H9 (cell line): ENCODE measurements around the gene NDOR1. TPM values are rescaled to one million over a fixed set of nuclear protein-coding genes. Genes with fewer than 3 reads are reported as not detected.

ENCODE experiments used
- DNase-seq: peaks from one replicate; pipeline ENCODE4 v3.0.0-alpha.2; 2017
- H2AFZ ChIP-seq: one replicate; pipeline ENCODE4 v1.6.1; 2013; ENCODE audit warnings: mild to moderate bottlenecking, low read length, control low read depth, moderate library complexity
- H2AK5ac ChIP-seq: 2 replicates; pipeline ENCODE4 v1.6.1; 2013; ENCODE audit warnings: low read length, control low read depth, mixed read lengths; ENCODE audit not compliant: insufficient read length
- H2BK120ac ChIP-seq: one replicate; pipeline ENCODE4 v1.6.1; 2013; ENCODE audit warnings: low read depth, mild to moderate bottlenecking, low read length, control low read depth, inconsistent platforms; ENCODE audit not compliant: poor library complexity, severe bottlenecking
- H2BK12ac ChIP-seq: 2 replicates; pipeline ENCODE4 v1.6.1; 2013; ENCODE audit warnings: low read length, control low read depth, mixed read lengths, low read depth; ENCODE audit not compliant: insufficient read length
- H2BK15ac ChIP-seq: 2 replicates; pipeline ENCODE4 v1.6.1; 2013; ENCODE audit warnings: low read depth, low read length, control low read depth
- H2BK20ac ChIP-seq: one replicate; pipeline ENCODE4 v1.6.1; 2013; ENCODE audit warnings: low read depth, mild to moderate bottlenecking, low read length, control low read depth, inconsistent platforms; ENCODE audit not compliant: poor library complexity, severe bottlenecking
- H2BK5ac ChIP-seq: 2 replicates; pipeline ENCODE4 v1.6.1; 2013; ENCODE audit warnings: low read length, control low read depth, mixed read lengths; ENCODE audit not compliant: insufficient read length
- H3K14ac ChIP-seq: 2 replicates; pipeline ENCODE4 v1.6.1; 2013; ENCODE audit warnings: low read length, control low read depth; ENCODE audit not compliant: insufficient read depth
- H3K18ac ChIP-seq: 2 replicates; pipeline ENCODE4 v1.6.1; 2013; ENCODE audit warnings: low read depth, mild to moderate bottlenecking, mixed read lengths, low read length, control low read depth; ENCODE audit not compliant: insufficient read length
- H3K23ac ChIP-seq: 2 replicates; pipeline ENCODE4 v1.6.1; 2013; ENCODE audit warnings: low read length, control low read depth, mixed read lengths, low read depth; ENCODE audit not compliant: insufficient read length
- H3K23me2 ChIP-seq: 2 replicates; pipeline ENCODE4 v1.6.1; 2013; ENCODE audit warnings: low read depth, mild to moderate bottlenecking, mixed read lengths, low read length, control low read depth; ENCODE audit not compliant: insufficient read length, poor library complexity, severe bottlenecking
- H3K27ac ChIP-seq: 2 replicates; pipeline ENCODE4 v1.5.1; 2013; ENCODE audit warnings: low read length, control low read depth, mixed read lengths, low read depth; ENCODE audit not compliant: insufficient read length
- H3K27me3 ChIP-seq: 2 replicates; pipeline ENCODE4 v1.6.1; 2013; ENCODE audit warnings: low read length, control low read depth, inconsistent platforms; ENCODE audit not compliant: insufficient read depth
- H3K4ac ChIP-seq: 2 replicates; pipeline ENCODE4 v1.6.1; 2013; ENCODE audit warnings: low read depth, mild to moderate bottlenecking, control low read depth, inconsistent platforms, low read length, moderate library complexity
- H3K4me1 ChIP-seq: 2 replicates; pipeline ENCODE4 v1.6.1; 2013; ENCODE audit warnings: low read length, control low read depth, inconsistent platforms; ENCODE audit not compliant: insufficient read depth
- H3K4me2 ChIP-seq: 2 replicates; pipeline ENCODE4 v1.6.1; 2013; ENCODE audit warnings: low read length, control low read depth, mixed read lengths; ENCODE audit not compliant: insufficient read length, insufficient read depth
- H3K56ac ChIP-seq: 2 replicates; pipeline ENCODE4 v1.6.1; 2013; ENCODE audit warnings: low read depth, mild to moderate bottlenecking, mixed read lengths, low read length, control low read depth; ENCODE audit not compliant: insufficient read length
- H3K79me1 ChIP-seq: 2 replicates; pipeline ENCODE4 v1.6.1; 2013; ENCODE audit warnings: low read depth, mild to moderate bottlenecking, moderate library complexity, low read length, control low read depth, inconsistent platforms; ENCODE audit not compliant: insufficient read depth, poor library complexity, severe bottlenecking
- H3K79me2 ChIP-seq: 2 replicates; pipeline ENCODE4 v1.6.1; 2013; ENCODE audit warnings: low read length, control low read depth, inconsistent platforms; ENCODE audit not compliant: insufficient read depth
- H3K9ac ChIP-seq: 2 replicates; pipeline ENCODE4 v1.6.1; 2013; ENCODE audit warnings: low read length, control low read depth, mixed read lengths; ENCODE audit not compliant: insufficient read length; ENCODE audit errors: extremely low read depth
- H3K9me3 ChIP-seq: one replicate; pipeline ENCODE4 v1.6.1; 2013; ENCODE audit warnings: low read depth, low read length, inconsistent platforms; ENCODE audit not compliant: control insufficient read depth
- H3T11ph ChIP-seq: one replicate; pipeline ENCODE4 v1.6.1; 2013; ENCODE audit warnings: mild to moderate bottlenecking, low read length, control low read depth, inconsistent platforms
- H4K20me1 ChIP-seq: one replicate; pipeline ENCODE4 v1.6.1; 2013; ENCODE audit not compliant: control insufficient read depth, insufficient read length, insufficient read depth
- H4K5ac ChIP-seq: 2 replicates; pipeline ENCODE4 v1.6.1; 2013; ENCODE audit warnings: low read depth, mild to moderate bottlenecking, mixed read lengths, low read length, control low read depth; ENCODE audit not compliant: insufficient read length
- H4K8ac ChIP-seq: replicated peaks from 2 replicates; pipeline ENCODE4 v1.6.1; 2013; ENCODE audit warnings: low read length, control low read depth, mixed read lengths, low read depth; ENCODE audit not compliant: insufficient read length
- H4K91ac ChIP-seq: 2 replicates; pipeline ENCODE4 v1.6.1; 2013; ENCODE audit warnings: low read depth, mild to moderate bottlenecking, moderate library complexity, mixed read lengths, low read length, control low read depth; ENCODE audit not compliant: insufficient read length
- H3K27ac Mint-ChIP-seq, 3 experiments: 2 replicates in 2 of 3; 3 replicates in 1 of 3; pipeline ENCODE4 v1.8.0; 2020 to 2021; ENCODE audit warnings: mixed read lengths in 3 of 3, mild to moderate bottlenecking in 1 of 3, moderate library complexity in 1 of 3
- H3K27me3 Mint-ChIP-seq: 2 replicates; pipeline ENCODE4 v1.8.0; 2021; ENCODE audit warnings: low read depth, mild to moderate bottlenecking, moderate library complexity, mixed read lengths
- H3K36me3 Mint-ChIP-seq, 3 experiments: 2 replicates in 2 of 3; 3 replicates in 1 of 3; pipeline ENCODE4 v1.8.0; 2020 to 2021; ENCODE audit warnings: low read depth in 3 of 3, mixed read lengths in 3 of 3; ENCODE audit not compliant: insufficient read depth in 1 of 3
- H3K4me1 Mint-ChIP-seq, 2 experiments: 2 replicates each; pipeline ENCODE4 v1.8.0; 2020; ENCODE audit warnings: mixed read lengths in 2 of 2
- H3K4me3 Mint-ChIP-seq, 2 experiments: 2 replicates in 1 of 2; 3 replicates in 1 of 2; pipeline ENCODE4 v1.8.0; 2020 to 2021; ENCODE audit warnings: mild to moderate bottlenecking in 2 of 2, mixed read lengths in 2 of 2, moderate library complexity in 1 of 2
- H3K9me3 Mint-ChIP-seq, 2 experiments: 2 replicates in 1 of 2; 3 replicates in 1 of 2; pipeline ENCODE4 v1.8.0; 2020; ENCODE audit warnings: mild to moderate bottlenecking in 2 of 2, mixed read lengths in 2 of 2, moderate library complexity in 1 of 2
- CTCF ChIP-seq: fragments of 200-600 bp; sonication (generic); conservative IDR thresholded peaks from 3 replicates; pipeline ENCODE4 v1.8.0; 2021; ENCODE audit warnings: antibody characterized with exemption, mild to moderate bottlenecking
- WGBS: extraction: QIAGEN DNeasy Blood & Tissue Kit; methylation state at CpG from one replicate; pipeline ENCODE4 v1.1.7; 2013; ENCODE audit warnings: missing lambda C conversion rate, low lambda C conversion rate, mixed read lengths; ENCODE audit not compliant: insufficient read length; ENCODE audit errors: extremely low coverage; 5-methylcytosine and 5-hydroxymethylcytosine counted together
- total RNA-seq: library from RNA; stranded (reverse); gene quantifications from 2 replicates; pipeline ENCODE4 v1.2.1, GENCODE V29; 2021

Gene NDOR1
- total RNA-seq, 1 experiment from 2014 or later = 44.1 TPM

- Histone ChIP-seq H3K56ac (no peak within 1 kb of the TSS), H3K14ac (peak within 1 kb of the TSS; percentile 86; the same call in 1 of the 2 replicates), H3K79me1 (peaks cover 13% of the 10 kb centered on the region), H3K9ac (peak within 1 kb of the TSS; percentile 67), H3K23me2 (peaks cover 8% of the 10 kb centered on the region), H3K79me2 (peaks cover 6% of the 10 kb centered on the region; the same call in 1 of the 2 replicates), H3K4me1 (no peaks in the 10 kb centered on the region; the same call in 1 of the 2 replicates), H4K5ac (no peak within 1 kb of the TSS), H3K27me3 (no peaks in the 10 kb centered on the region), H3K23ac (no peak within 1 kb of the TSS), H4K8ac (no peak within 1 kb of the TSS), H2AFZ (no peak within 1 kb of the TSS), H3T11ph (no peak within 1 kb of the TSS), H4K20me1 (no peaks in the 10 kb centered on the region), H3K27ac (no peak within 1 kb of the TSS), H2BK12ac (no peak within 1 kb of the TSS), H2BK20ac (no peak within 1 kb of the TSS), H2BK120ac (no peak within 1 kb of the TSS), H3K4me2 (peak within 1 kb of the TSS; percentile 65), H2BK5ac (no peak within 1 kb of the TSS), H2BK15ac (no peak within 1 kb of the TSS), H4K91ac (no peak within 1 kb of the TSS), H3K18ac (peak within 1 kb of the TSS; percentile 52), H3K9me3 (no peaks in the 10 kb centered on the region), H2AK5ac (no peak within 1 kb of the TSS), H3K4ac (no peak within 1 kb of the TSS)
- H3K4me1 Mint-ChIP-seq = peaks cover 14 to 31% of the 10 kb centered on the region in 2 experiments
- no peak for TF ChIP-seq CTCF
- H3K27me3 Mint-ChIP-seq = peaks cover 2% of the 10 kb centered on the region; the same call in 1 of the 2 replicates
- no CpG with 5 or more reads among the region's 118 CpGs for WGBS
- peak within 1 kb of the TSS; percentile 18 to 82 (median 66); a peak in 1 of 7 replicates for H3K27ac Mint-ChIP-seq
- peak; percentile 99 for DNase-seq
- no peaks in the 10 kb centered on the region for H3K9me3 Mint-ChIP-seq
- H3K4me3 Mint-ChIP-seq = peak within 1 kb of the TSS; percentile 78 to 88
- peaks cover 0 to 6% (median 0%) of the 10 kb centered on the region in 3 experiments; a peak in 4 of 7 replicates for H3K36me3 Mint-ChIP-seq
Measured at GRCh38 chr9:137200311-137201204, 4.9 kb upstream of the NDOR1 start, which contains the start of gene TPRN. Gene TPRN (minus strand): TSS chr9:137200741. CDS start chr9:137200711, 30 bp downstream.
